GM12878 (cell line): ENCODE data around the gene TMEM131L. TPM values are rescaled to one million over a fixed set of nuclear protein-coding genes. Genes with fewer than 3 reads are reported as not detected.

ENCODE experiments used
- BCL3 ChIP-seq: IDR thresholded peaks from 2 replicates; pipeline ENCODE4 v1.6.1; 2011; ENCODE audit warnings: borderline replicate concordance, low read depth, mild to moderate bottlenecking, moderate library complexity, low read length; ENCODE audit not compliant: insufficient read depth, poor library complexity, severe bottlenecking
- BCLAF1 ChIP-seq: fragments of 450-650 bp; IDR thresholded peaks from 2 replicates; pipeline ENCODE4 v1.6.1; 2017; ENCODE audit warnings: antibody characterized with exemption, mild to moderate bottlenecking, moderate library complexity
- EGR1 ChIP-seq, 2 experiments: IDR thresholded peaks; 1 replicate in 1 of 2; 2 replicates in 1 of 2; pipeline ENCODE4 v1.6.1; 2011 to 2012; ENCODE audit warnings: low read depth in 2 of 2, low read length in 2 of 2, borderline replicate concordance in 1 of 2, mild to moderate bottlenecking in 1 of 2, moderate library complexity in 1 of 2
- HCFC1 ChIP-seq: fragments of 150-350 bp; IDR thresholded peaks from 2 replicates; pipeline ENCODE4 v1.6.1; 2014; ENCODE audit warnings: low read length
- JUND ChIP-seq: IDR thresholded peaks from 2 replicates; pipeline ENCODE4 v1.6.1; 2012; ENCODE audit warnings: low read depth, mild to moderate bottlenecking, low read length, improper control_type of control experiment, moderate library complexity
- LARP7 ChIP-seq: fragments of 450-650 bp; IDR thresholded peaks from 2 replicates; pipeline ENCODE4 v1.6.1; 2017; ENCODE audit warnings: mild to moderate bottlenecking
- MLLT1 ChIP-seq: fragments of 450-650 bp; IDR thresholded peaks from 2 replicates; pipeline ENCODE4 v1.6.1; 2016; ENCODE audit warnings: mild to moderate bottlenecking
- NFYB ChIP-seq: IDR thresholded peaks from 2 replicates; pipeline ENCODE4 v1.6.1; 2011; ENCODE audit warnings: low read depth, mild to moderate bottlenecking, low read length, improper control_type of control experiment, moderate library complexity; ENCODE audit not compliant: insufficient read depth
- PBX3 ChIP-seq: IDR thresholded peaks from 2 replicates; pipeline ENCODE4 v1.6.1; 2011; ENCODE audit warnings: mild to moderate bottlenecking, low read depth, low read length, moderate library complexity; ENCODE audit not compliant: insufficient replicate concordance
- POLR2AphosphoS2 ChIP-seq: IDR thresholded peaks from 2 replicates; pipeline ENCODE4 v1.6.1; 2011; ENCODE audit warnings: low read depth, mild to moderate bottlenecking, low read length, improper control_type of control experiment, moderate library complexity
- RCOR1 ChIP-seq: conservative IDR thresholded peaks from 2 replicates; pipeline ENCODE4 v1.6.1; 2012; ENCODE audit warnings: low read depth, low read length, improper control_type of control experiment
- SKIL ChIP-seq: fragments of 450-650 bp; IDR thresholded peaks from 2 replicates; pipeline ENCODE4 v1.6.1; 2017; ENCODE audit warnings: mild to moderate bottlenecking, low read depth, inconsistent platforms; ENCODE audit not compliant: poor library complexity, severe bottlenecking
- SREBF2 ChIP-seq: IDR thresholded peaks from 2 replicates; pipeline ENCODE4 v1.6.1; 2012; ENCODE audit warnings: mild to moderate bottlenecking, low read length
- SRF ChIP-seq, 2 experiments: IDR thresholded peaks; 2 replicates each; pipeline ENCODE4 v1.6.1; 2011; ENCODE audit warnings: low read depth in 2 of 2, low read length in 2 of 2, mild to moderate bottlenecking in 1 of 2, moderate library complexity in 1 of 2
- USF2 ChIP-seq: IDR thresholded peaks from 2 replicates; pipeline ENCODE4 v1.6.1; 2011; ENCODE audit warnings: low read depth, low read length, improper control_type of control experiment, borderline replicate concordance
- polyA plus RNA-seq, 11 experiments: library from polyadenylated mRNA; depleted of rRNA in 4 of 11; unstranded in 6 of 11; stranded (reverse) in 5 of 11; fragments of >200 nt; fragmentation: Nextera tagmentation in 4 of 11; fragmentation: Illumina TruSeq in 1 of 11; extraction: Ambion mirVana in 4 of 11; extraction: Trizol in 1 of 11; gene quantifications; 1 replicate in 1 of 11; 2 replicates in 10 of 11; pipeline versions ENCODE4 v1.2.1 to v1.2.3, GENCODE V29; 2011 to 2016; ENCODE audit warnings: inconsistent platforms in 2 of 11, missing spikeins in 2 of 11, low read depth in 1 of 11
- total RNA-seq, 4 experiments: library from RNA; depleted of rRNA in 3 of 4; stranded (reverse); fragments of >200 nt in 3 of 4; fragmentation: Illumina TruSeq in 1 of 4; extraction: Trizol in 1 of 4; gene quantifications; 2 replicates each; pipeline versions ENCODE4 v1.2.1 to v1.2.3, GENCODE V29; 2013 to 2021

TMEM131L gene
- total and polyA plus RNA-seq, 10 of the 15 experiments (the other 5 are each of a cell fraction or from before 2014, with no cell fraction given), result 8.5 to 101 (median 74.4) TPM

GRCh38 chr4:153472122-153473037 is 6.2 kb downstream of the TMEM131L start (continued):
- TF ChIP-seq BCL3 (peak; percentile 46), MLLT1 (peak; percentile 64), PBX3 (no peak), POLR2AphosphoS2 (no peak), JUND (no peak), LARP7 (no peak), BCLAF1 (no peak), NFYB (no peak), EGR1 (IDR thresholded peaks at IDR 0.05; ENCODE audit: borderline replicate concordance in 1 of 2, low read depth in 2 of 2, low read length in 2 of 2) (no peak), SKIL (peak; percentile 73), USF2 (no peak), RCOR1 (no peak), SREBF2 (no peak), HCFC1 (no peak), SRF (IDR thresholded peaks at IDR 0.05; ENCODE audit: low read depth in 2 of 2, low read length in 2 of 2) (no peak)
